HG03139 (cell line): ENCODE data around the gene IL13RA2.

Experiments used
- ATAC-seq: cut with Tn5 transposase; IDR thresholded peaks from one replicate; pipeline ENCODE4 v1.9.1; 2021; ENCODE audit not compliant: unreplicated experiment

Gene IL13RA2, protein sequence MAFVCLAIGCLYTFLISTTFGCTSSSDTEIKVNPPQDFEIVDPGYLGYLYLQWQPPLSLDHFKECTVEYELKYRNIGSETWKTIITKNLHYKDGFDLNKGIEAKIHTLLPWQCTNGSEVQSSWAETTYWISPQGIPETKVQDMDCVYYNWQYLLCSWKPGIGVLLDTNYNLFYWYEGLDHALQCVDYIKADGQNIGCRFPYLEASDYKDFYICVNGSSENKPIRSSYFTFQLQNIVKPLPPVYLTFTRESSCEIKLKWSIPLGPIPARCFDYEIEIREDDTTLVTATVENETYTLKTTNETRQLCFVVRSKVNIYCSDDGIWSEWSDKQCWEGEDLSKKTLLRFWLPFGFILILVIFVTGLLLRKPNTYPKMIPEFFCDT

DNA sequence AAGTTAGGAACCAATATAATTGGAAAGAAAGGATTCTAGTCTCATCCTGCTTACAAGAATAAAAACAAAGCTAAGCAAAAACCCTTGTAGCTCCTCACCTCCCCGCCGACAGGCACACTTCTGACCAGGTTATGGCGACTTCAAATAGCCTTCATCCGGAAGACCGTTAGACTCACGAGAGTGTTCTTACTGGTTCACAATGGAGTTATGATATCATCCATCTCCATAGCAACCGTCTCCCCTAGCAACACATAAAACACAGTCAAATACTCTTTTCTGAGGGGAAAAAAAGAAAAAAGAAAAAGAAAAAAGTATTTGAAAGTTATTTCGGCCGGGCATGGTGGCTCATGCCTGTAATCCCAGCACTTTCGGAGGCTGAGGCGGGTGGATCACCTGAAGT lies at the start of gene IL13RA2:
IL13RA2 (minus strand) TSS at position 162 of the 400 bp plus-strand sequence. CDS start 347 bp downstream, outside the sequence.
- ATAC-seq = no peak

DNA sequence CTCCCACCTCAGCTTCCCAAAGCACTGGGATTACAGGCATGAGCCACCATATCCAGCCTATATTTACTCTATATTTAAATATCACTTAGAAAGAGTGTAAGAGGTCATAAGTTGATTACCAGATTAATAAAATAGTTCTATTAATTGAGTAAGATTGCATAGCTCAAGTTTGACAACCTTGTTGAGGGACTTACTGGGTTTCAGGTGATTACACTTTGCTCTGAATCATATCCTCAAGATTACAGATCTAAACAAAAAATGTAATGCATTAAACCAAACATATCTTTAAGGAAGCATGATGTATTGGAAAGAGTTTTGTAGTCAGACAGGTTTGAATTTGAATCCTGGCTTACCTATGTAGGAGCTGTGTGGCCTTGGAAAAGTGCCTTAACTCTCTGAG lies 47.9 kb upstream of the IL13RA2 start:
- no peak for ATAC-seq

DNA sequence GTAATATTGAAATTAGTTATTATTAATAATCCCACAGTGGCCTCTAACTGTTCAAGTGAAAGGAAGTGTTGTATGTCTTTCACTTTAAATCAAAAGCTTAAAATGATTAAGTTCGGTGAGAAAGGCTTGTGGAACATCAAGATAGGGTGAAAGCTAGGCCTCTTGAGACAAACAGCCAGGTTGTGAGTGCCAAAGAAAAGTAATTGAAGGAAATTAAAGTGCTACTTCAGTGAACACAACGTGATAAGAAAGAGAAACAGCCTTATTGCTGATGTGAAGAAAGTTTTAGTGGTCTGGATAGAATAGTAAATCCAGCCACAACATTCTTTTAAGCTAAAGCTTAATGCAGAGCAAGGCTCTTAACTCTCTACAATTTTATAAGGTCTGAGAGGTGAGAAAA lies 42.6 kb upstream of the IL13RA2 start:
- ATAC-seq = no peak

DNA sequence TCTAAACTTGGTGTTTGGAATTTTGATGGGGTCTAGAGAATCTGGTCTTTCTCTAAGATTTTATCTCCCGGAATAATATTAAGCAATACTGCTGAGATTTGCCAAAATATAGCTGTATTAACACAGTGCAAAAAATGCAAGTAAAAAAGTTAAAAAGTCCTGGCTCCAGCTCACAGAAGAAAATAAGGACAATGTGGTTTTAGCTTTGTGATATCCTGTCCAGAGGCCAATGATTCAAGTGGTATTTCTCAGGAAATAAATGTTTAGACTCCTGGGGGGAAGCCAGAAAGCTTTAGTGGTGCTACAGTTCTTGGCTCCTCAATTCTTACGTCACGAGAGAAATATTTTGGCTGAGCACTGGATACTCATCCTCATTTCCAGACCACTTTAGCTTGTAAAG lies 40.9 kb upstream of the IL13RA2 start:
- no peak for ATAC-seq

DNA sequence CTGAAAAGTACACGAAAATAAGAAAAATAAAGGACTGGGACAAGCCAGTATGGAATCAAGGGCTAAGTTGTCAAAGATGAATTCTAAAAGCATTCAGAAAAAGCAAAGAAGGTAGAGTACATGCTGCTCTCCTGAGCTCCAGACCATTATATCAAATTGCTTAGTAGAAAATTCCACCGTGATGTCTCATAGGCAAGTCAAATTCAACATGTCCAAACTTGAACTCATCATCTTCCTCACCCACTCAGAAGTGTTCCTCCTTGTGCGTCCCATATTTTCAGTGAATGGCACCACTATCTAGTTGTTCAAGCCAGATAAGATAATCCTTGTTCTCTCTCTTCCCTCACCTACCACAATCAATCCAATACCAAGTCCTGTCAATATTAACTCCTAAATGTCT lies 37.5 kb upstream of the IL13RA2 start:
- no peak for ATAC-seq

DNA sequence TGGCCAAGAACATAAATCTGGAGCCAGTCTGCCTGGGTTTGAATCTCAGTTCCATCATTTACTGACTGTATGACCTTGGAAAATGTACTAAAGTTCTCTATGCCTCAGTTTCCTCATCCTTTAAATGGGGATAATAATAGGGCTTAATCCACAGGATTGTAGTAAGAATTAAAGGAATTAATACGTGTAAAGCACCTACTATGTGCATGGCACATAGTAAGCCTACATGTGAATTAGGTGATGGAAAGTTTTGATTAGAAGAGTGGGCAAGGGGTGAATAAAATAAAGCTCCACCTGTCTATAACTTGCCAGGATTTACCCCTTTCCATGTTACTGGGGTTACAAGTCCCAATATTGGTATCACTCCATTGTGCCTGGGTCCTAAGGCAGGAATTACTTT lies 35.8 kb upstream of the IL13RA2 start:
- no peak for ATAC-seq

DNA sequence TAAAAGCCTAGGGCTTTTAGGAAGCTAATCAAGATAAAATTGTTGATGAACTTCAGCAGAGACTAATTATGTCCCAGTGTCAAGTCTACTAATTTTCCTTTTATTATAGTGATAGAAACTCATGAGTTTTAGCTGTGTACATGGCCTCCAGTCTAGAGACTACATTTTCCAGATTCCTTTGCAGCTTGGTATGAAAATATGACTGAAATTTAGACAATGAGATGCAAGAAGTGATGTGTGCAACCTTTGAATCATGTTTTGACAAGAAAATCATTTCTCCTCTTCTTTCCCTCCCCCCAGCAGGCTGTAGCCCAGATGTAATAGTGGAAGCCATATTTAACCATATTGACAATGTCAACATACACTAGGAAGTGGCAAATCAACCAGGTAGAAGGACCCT lies 30.3 kb upstream of the IL13RA2 start:
- no peak for ATAC-seq

DNA sequence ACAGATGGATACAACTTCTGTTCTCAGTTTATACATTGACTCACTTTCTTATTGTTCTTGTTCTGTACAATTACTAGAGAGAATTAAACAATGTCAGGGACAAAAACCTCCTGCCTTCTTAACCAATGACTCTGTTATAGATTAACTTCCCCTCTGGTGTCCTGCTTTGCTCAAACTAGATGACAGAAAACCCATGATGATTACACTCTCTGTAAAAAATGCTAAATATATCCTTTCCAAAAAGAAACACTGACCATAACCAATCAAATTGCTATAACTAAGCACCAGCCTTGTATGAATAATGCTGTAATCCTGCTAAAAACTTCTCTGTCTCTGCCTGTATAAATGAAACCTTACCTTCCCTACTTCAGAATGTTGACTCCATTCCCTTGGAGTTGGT lies 29.8 kb upstream of the IL13RA2 start:
- no peak for ATAC-seq

DNA sequence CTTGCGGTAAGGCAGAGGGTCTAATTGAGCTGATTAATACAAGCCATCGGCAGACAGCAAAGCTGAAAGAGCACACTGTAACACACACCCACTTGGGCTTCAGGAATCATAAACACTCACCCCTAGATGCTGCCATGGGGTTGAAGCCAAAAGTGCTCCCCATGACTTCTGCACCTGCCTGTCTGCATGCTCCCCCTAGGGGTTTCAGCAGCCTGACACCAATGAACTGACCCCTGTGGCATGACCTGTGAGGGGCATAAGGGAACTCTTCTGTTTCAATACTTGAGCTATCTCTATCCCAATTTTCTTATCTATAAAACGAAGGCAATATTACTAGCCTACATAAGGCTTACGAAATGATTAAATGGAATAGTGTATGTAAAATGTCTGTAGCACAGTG lies 23.0 kb upstream of the IL13RA2 start:
- ATAC-seq = no peak

DNA sequence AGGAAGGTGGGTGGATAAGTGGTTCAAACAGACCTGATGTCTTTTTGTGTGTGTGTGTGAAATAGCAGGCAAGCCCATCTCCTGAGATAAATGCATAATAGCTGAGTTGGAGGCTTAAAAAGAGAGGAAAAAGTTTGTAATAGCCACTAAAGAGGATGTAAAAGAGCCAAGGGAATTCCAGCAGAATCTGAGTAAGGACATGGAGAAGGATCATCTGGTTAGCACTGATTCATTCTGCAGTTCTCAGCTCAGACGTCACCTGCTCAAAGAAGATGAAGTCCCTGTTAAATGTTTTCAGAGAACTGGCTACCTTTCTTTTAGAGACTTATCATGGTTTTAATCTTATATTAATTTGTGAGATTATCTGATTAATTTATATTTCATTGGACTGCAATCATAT lies 21.0 kb upstream of the IL13RA2 start:
- no peak for ATAC-seq

DNA sequence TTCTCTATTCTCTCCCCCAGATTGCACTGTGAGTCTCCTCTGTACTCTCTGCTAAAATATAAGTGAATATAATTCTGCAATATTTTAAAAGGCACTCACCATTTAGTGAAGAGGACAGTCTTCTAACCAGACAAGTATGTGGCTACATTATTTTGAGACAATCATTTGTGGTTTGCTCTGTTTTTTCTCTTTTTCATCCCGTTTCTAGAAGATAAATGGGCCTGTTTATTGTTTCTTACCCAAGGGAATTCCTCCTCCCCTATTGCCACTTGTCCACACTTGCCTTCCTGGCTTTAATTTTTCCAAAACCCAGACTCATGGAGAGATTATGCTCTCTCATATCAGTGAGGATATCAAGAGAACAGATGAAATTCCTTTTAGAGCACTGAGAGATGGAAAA lies 18.6 kb upstream of the IL13RA2 start:
- ATAC-seq = no peak

DNA sequence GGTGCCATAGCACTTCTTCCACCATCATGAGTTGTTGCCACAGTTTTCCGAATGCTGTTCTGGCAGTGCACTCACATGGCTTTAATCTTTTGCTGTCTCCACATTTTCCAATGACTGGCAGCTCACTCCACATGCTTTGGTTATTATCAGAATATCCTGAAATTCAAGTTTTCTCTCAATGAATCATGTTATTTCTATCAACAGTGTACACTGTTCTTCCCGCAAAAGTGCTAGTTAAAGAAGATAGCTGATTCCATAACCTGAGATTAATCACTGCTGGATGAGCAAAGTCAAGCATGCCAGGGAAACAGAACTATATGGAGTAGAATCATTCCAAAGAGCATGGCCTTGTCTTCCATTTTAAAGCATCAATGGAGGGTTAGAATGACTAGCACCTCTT lies 14.6 kb upstream of the IL13RA2 start:
- ATAC-seq = no peak

DNA sequence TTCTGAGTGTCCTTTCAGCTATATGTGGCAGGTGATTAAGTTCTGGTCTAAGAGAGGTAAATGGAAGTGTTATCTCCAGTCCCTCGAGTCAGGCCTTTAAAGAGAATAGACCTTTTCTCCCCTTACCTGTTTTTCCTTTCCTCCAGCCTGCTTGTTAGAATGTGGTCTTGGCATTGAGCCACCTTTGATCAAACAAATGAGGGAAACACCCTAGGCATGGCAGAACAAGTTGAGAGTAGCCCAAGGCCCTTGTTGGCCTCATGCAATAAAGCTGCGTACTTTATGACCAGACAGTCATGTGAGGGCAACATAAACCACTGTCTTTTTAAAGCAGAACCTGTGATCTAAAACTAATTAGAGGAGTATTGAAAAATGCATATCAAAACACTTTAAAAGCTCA lies 13.2 kb upstream of the IL13RA2 start:
- no peak for ATAC-seq

DNA sequence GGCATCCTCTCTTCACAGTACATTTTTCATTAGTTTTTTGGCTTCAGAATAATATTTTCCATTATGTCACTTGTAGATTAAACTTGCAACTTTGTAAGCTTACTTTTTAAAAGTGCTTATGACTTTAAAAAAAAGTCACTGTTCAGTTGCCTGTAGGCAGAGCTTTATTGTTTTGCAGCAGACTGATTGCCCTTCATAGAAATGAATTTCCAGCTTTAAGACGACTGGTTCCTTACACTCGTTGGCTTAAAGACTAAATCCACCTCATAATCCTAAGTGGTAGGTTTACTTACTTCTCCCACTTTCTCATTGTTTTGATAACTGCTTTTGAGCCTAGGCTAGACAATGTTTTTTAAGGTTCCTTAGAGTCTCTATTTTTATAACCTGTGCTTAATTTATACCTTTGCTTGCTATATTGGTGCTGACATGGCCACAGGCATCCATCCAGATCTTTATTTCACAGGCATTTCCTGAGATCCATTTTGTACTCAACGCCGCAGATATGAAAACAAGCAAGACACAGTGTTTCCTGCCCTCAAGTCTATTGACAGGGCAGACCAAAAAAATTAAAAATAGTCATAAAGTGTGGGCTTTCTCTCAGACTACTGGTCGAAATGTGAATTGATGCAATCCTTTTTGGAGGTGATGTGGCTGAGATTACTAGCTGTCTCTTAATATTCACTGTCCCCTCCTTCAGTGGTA lies 12.6 kb upstream of the IL13RA2 start:
- ATAC-seq = no peak

DNA sequence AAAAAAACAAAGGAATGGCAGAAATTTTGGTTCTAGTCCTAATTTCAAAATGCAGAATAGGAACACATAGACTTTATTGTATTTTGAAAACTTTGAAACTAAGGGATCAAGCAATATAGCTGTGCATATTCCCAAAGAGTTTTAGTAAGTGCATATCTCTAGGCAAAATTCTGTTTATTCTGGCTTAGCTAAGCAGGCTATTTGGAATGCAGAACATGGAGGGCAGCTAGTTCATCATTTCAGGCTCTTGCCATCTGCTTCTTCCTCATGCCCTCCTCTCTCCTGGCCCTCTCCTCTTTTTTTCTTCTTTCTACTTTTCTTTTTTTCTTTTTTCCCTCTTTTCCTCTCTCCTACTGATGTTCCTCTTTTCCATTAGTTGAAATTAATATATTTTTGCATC lies 12.0 kb upstream of the IL13RA2 start:
- no peak for ATAC-seq

DNA sequence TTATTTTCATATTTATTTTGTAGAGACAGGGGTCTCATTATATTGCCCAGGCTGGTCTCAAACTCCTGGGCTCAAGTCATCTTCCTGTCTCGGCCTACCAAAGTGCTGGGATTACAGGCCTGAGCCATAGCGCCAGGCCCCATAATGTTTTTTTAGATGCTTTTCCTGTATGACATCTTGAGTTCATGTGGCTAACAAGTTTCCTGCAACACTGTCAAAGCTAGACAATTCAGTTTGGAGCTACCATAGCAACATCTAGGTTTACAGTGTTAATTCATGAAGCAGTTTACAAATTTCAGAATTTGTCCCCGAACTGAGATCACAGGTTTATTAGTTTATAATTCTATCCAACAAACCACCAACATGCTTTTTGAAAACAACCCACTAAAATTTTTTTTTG lies 6.4 kb upstream of the IL13RA2 start:
- ATAC-seq = no peak

DNA sequence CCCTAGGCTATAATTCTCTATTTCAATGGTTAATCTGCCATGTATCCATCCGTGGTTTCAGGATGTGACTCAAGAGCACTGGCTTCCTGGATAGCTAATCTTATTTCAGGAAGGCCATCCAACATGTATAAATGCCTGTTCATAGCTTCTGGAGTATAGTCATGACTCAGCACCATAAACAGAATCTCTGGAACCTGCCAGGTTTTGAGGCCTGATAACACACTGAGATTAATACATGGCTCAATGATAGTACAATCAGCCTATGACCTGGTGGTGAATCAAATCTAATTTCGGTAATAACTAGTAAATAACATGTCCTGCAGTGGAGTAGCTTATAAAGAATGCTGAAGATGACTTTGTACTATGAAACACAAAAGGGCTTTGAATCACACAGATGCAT lies 5.7 kb upstream of the IL13RA2 start:
- no peak for ATAC-seq

DNA sequence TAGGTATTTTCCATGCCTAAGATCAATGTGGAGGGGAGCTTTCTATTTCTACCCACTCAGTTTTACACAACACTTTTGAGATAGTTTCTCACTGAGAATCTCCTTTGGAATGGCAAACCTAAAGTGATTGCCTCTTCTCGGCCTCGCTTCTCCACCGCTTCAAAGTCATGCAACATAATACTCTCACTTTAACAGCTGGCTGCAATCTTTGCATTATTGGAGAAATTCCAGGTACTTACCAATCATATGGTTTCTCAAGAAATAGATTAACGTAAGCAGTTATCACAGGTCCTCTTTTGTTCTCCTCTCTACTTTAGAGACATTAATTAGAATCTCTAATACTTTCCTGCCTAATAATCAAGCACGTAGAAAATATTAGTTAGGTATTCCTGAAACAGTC lies 3.7 kb upstream of the IL13RA2 start:
- ATAC-seq = no peak

DNA sequence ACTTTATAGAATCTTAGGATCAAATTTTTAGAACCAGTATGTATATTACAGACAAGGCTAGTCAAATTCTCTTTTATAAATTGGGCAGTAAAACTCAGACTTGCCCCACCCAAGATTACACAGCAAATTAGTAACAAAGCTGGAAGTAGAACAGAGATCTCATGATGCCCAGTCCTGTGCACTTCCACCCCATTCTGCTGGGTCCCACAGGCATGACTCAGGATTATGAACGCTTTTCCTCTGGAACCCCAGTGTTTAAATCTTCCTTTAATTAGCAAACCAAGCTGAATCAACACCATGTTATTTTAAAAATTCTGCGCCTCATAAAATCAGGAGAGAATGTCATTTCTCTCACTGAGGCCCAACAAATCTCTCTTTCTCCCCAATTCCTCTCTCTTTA lies 1.5 kb upstream of the IL13RA2 start:
- no peak for ATAC-seq

DNA sequence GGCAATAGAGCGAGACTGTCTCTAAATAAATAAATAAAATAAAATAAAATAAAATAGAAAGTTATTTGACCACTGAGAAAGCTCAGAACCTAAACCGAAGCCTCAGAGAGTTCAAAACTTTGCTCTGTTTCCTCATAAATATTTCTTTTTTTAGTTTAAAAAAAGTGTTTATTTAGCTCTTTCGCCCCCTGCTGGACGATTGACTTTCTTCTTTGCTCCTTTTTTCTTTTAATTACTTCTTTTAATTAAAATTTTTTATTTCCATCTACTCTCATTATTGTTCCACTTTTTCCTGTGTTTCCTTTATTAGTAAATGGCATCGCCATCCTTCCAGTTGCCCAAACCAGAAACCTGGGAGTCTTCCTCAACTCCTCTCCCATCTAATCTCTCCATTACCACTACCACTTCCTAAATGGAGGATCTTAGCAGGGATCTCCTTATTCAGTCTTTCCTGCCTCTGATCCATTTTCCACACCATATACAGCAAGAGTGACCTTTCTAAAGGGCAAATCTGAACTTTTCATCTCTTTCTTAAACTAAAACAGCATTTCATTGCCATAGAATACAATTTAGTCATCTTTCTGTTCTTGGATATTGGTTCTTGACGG lies 728 bp upstream of the IL13RA2 start:
- no peak for ATAC-seq

DNA sequence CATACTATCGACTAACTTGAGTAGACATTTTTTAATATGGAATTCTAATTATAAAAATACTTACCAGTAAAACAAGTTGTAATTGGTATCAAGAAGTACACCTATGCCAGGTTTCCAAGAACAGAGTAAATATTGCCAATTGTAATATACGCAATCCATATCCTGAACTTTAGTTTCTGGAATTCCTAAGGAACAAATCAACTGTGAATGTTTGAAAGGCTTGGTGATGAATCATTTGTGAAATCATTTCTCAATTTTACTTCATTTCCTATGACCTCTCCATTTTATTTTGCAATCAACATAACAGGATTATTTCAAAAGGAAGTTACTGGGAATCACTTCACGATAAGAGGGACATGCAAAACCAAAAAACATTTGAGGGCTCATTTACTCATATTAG lies 3.7 kb downstream of the IL13RA2 start:
- no peak for ATAC-seq

DNA sequence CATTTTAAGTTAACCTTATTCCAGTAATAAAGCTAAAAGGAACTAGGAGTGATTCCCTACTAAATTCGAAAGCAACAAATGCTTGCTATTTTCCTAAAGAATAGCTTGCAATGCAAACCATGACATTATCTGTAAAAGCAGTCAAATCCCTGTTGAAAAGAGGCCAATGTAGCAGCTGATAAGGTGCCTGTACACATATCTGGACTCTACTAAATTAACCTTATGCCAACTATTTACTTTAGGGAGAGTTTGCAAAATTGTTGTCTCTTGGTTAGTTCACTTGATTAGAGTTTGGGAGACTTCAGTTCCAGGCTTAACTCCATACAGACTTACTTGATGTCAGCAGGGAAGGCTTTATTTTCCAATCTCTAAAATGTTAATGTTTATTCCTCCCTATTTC lies 6.0 kb downstream of the IL13RA2 start:
- ATAC-seq = no peak
